CD14-positive monocyte (primary cell): ENCODE results near the gene LZTR1. TPM values are rescaled to one million over a fixed set of nuclear protein-coding genes. Genes with fewer than 3 reads are reported as not detected.
A peak's percentile ranks its signal among the peaks of the same experiment; 100 is the strongest.

ENCODE experiments used
- DNase-seq, 3 donors: peaks; one replicate each; pipeline ENCODE4 v3.0.0-alpha.2; 2011 to 2022
- H2AFZ ChIP-seq: 2 replicates; pipeline ENCODE4 v1.6.0; 2012; ENCODE audit warnings: mild to moderate bottlenecking, low read depth, low read length, inconsistent platforms; ENCODE audit not compliant: insufficient read depth, poor library complexity, severe bottlenecking
- H3K27ac ChIP-seq, 2 donors: 1 replicate in 1 of 2; 2 replicates in 1 of 2; pipeline ENCODE4 v1.5.1; 2012 to 2013; ENCODE audit warnings: low read length in 2 of 2, control low read depth in 1 of 2, inconsistent platforms in 1 of 2, low read depth in 1 of 2, mild to moderate bottlenecking in 1 of 2
- H3K27me3 ChIP-seq, 2 donors: one replicate each; pipeline versions ENCODE4 v1.6.0 to v1.6.1; 2011 to 2013; ENCODE audit warnings: low read length in 2 of 2; ENCODE audit not compliant: control insufficient read depth in 2 of 2, insufficient read depth in 2 of 2
- H3K36me3 ChIP-seq, 2 donors: replicated peaks in 1 of 2; 1 replicate in 1 of 2; 2 replicates in 1 of 2; pipeline versions ENCODE4 v1.5.1 to v1.6.1; 2012 to 2013; ENCODE audit warnings: low read length in 2 of 2, control low read depth in 1 of 2, inconsistent platforms in 1 of 2, mild to moderate bottlenecking in 1 of 2; ENCODE audit not compliant: insufficient read depth in 2 of 2, control insufficient read depth in 1 of 2
- H3K4me1 ChIP-seq, 2 donors: 1 replicate in 1 of 2; 2 replicates in 1 of 2; pipeline versions ENCODE4 v1.5.1 to v1.6.1; 2012 to 2013; ENCODE audit warnings: low read length in 2 of 2, control low read depth in 1 of 2, inconsistent platforms in 1 of 2, mild to moderate bottlenecking in 1 of 2, moderate library complexity in 1 of 2; ENCODE audit not compliant: insufficient read depth in 2 of 2, control insufficient read depth in 1 of 2
- H3K4me2 ChIP-seq: replicated peaks from 2 replicates; pipeline ENCODE3; 2012; ENCODE audit warnings: low read length, moderate library complexity, mild to moderate bottlenecking; ENCODE audit not compliant: poor library complexity, severe bottlenecking; ENCODE audit errors: extremely low read depth
- H3K4me3 ChIP-seq, 3 experiments: fragments of 200-600 bp in 1 of 3; sonication (generic) in 1 of 3; replicated peaks in 1 of 3; 1 replicate in 2 of 3; 2 replicates in 1 of 3; pipeline ENCODE4 v1.5.1; 2011 to 2013; ENCODE audit warnings: low read length in 3 of 3, mild to moderate bottlenecking in 3 of 3, control low read depth in 2 of 3, low read depth in 2 of 3, inconsistent platforms in 1 of 3, moderate library complexity in 1 of 3
- H3K79me2 ChIP-seq: 2 replicates; pipeline ENCODE4 v1.6.0; 2012; ENCODE audit warnings: mild to moderate bottlenecking, control low read depth, inconsistent platforms, low read length, moderate library complexity; ENCODE audit not compliant: insufficient read depth
- H3K9ac ChIP-seq: 2 replicates; pipeline ENCODE4 v1.6.0; 2017; ENCODE audit warnings: low read length, mild to moderate bottlenecking; ENCODE audit not compliant: insufficient read depth, poor library complexity, severe bottlenecking
- H3K9me3 ChIP-seq, 2 donors: replicated peaks in 1 of 2; 1 replicate in 1 of 2; 2 replicates in 1 of 2; pipeline versions ENCODE4 v1.5.1 to v1.6.1; 2012 to 2013; ENCODE audit warnings: low read length in 2 of 2, control low read depth in 1 of 2; ENCODE audit not compliant: control insufficient read depth in 1 of 2, insufficient read depth in 1 of 2
- H4K20me1 ChIP-seq: 2 replicates; pipeline ENCODE4 v1.6.0; 2012; ENCODE audit warnings: mild to moderate bottlenecking, low read length, control low read depth, moderate library complexity; ENCODE audit not compliant: insufficient read depth
- H3K27ac Mint-ChIP-seq, 7 donors: one replicate each; pipeline ENCODE4 v1.8.0; 2020; ENCODE audit warnings: mild to moderate bottlenecking in 7 of 7, mixed read lengths in 7 of 7, moderate library complexity in 6 of 7, inconsistent platforms in 2 of 7
- H3K27me3 Mint-ChIP-seq, 3 donors: one replicate each; pipeline ENCODE4 v1.8.0; 2021 to 2022; ENCODE audit warnings: low read depth in 3 of 3, mild to moderate bottlenecking in 3 of 3, mixed read lengths in 3 of 3, moderate library complexity in 3 of 3, inconsistent platforms in 1 of 3
- H3K36me3 Mint-ChIP-seq, 2 donors: one replicate each; pipeline ENCODE4 v1.8.0; 2020; ENCODE audit warnings: mixed read lengths in 2 of 2, inconsistent platforms in 1 of 2, mild to moderate bottlenecking in 1 of 2
- H3K4me1 Mint-ChIP-seq: one replicate; pipeline ENCODE4 v1.8.0; 2020; ENCODE audit warnings: mild to moderate bottlenecking, mixed read lengths
- H3K4me3 Mint-ChIP-seq, 2 donors: one replicate each; pipeline ENCODE4 v1.8.0; 2020; ENCODE audit warnings: mild to moderate bottlenecking in 2 of 2, mixed read lengths in 2 of 2, moderate library complexity in 1 of 2
- H3K9me3 Mint-ChIP-seq, 7 donors: one replicate each; pipeline ENCODE4 v1.8.0; 2020 to 2022; ENCODE audit warnings: mixed read lengths in 7 of 7, mild to moderate bottlenecking in 6 of 7, moderate library complexity in 6 of 7, inconsistent platforms in 2 of 7
- WGBS: methylation state at CpG from one replicate; pipeline ENCODE4 v1.1.5; 2013; ENCODE audit warnings: missing lambda C conversion rate; ENCODE audit not compliant: insufficient coverage; 5-methylcytosine and 5-hydroxymethylcytosine counted together
- intact Hi-C, 2 donors: fragments of 100-400 bp; cut with micrococcal nuclease; formaldehyde crosslinking; loops; one replicate each; pipeline versions ENCODE4 v1.15.0 to v1.15.1; 2023
- polyA plus RNA-seq, 3 donors: library from polyadenylated mRNA; depleted of rRNA in 1 of 3; unstranded in 2 of 3; stranded (reverse) in 1 of 3; fragments of 300-500 nt in 2 of 3; fragments of >200 nt in 1 of 3; fragmentation: Illumina TruSeq in 2 of 3; gene quantifications; 1 replicate in 2 of 3; 2 replicates in 1 of 3; pipeline ENCODE4 v1.2.3, GENCODE V29; 2012 to 2021
- TF ChIP-seq, protein P1 (sequence below): fragments of 200-600 bp; IDR thresholded peaks from one replicate; pipeline ENCODE4 v1.8.0; 2022; ENCODE audit warnings: antibody characterized with exemption, mild to moderate bottlenecking

Gene LZTR1
- polyA plus RNA-seq, 3 donors: 7.1 to 63.3 (median 11.5) TPM

DNA sequence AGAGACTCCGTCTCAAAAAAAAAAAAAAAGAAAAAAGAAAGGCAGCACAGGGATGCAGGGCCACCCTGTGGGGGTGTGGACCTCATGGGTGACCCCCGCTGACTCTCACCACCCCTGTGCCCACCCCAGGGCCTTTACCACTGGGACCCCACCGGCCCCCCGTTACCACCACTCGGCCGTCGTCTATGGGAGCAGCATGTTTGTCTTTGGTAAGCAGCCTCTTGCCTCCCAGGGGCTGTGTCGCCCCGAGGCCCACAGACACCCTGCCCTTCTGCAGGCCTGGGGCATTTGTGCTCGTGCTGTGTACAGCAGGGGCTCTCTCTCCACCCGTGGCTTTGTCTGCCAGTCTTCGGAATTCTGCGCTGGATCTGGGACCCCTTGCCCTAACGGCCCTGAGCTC is 5.3 kb downstream of the LZTR1 start:
- Histone ChIP-seq H4K20me1 (no peaks in the 10 kb centered on the region), H3K4me1 (peaks cover 10 to 14% of the 10 kb centered on the region in 2 donors), H3K27me3 (no peaks in the 10 kb centered on the region), H3K9me3 (no peaks in the 10 kb centered on the region), H3K36me3 (peaks cover 55 to 66% of the 10 kb centered on the region in 2 donors), H3K4me3 (no peak overlapping the region), H3K27ac (no peak overlapping the region), H3K4me2 (no peak overlapping the region), H3K9ac (no peak overlapping the region), H3K79me2 (peaks cover 11% of the 10 kb centered on the region), H2AFZ (no peak overlapping the region)
- Mint-ChIP-seq H3K9me3 (no peaks in the 10 kb centered on the region), H3K4me3 (no peak overlapping the region), H3K27me3 (peaks cover 0 to 3% (median 0%) of the 10 kb centered on the region in 3 donors), H3K36me3 (peaks cover 54 to 70% of the 10 kb centered on the region in 2 donors), H3K27ac (peak overlapping the region in 1 of 7 donors; percentile 6), H3K4me1 (peaks cover 16% of the 10 kb centered on the region)
- DNase-seq: no peak
- TF ChIP-seq, protein P1, sequence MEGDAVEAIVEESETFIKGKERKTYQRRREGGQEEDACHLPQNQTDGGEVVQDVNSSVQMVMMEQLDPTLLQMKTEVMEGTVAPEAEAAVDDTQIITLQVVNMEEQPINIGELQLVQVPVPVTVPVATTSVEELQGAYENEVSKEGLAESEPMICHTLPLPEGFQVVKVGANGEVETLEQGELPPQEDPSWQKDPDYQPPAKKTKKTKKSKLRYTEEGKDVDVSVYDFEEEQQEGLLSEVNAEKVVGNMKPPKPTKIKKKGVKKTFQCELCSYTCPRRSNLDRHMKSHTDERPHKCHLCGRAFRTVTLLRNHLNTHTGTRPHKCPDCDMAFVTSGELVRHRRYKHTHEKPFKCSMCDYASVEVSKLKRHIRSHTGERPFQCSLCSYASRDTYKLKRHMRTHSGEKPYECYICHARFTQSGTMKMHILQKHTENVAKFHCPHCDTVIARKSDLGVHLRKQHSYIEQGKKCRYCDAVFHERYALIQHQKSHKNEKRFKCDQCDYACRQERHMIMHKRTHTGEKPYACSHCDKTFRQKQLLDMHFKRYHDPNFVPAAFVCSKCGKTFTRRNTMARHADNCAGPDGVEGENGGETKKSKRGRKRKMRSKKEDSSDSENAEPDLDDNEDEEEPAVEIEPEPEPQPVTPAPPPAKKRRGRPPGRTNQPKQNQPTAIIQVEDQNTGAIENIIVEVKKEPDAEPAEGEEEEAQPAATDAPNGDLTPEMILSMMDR: no peak
- 98% methylated on average over 10 of the region's 14 CpGs for WGBS
- intact Hi-C loops: loop anchor here in 1 of 2 donors (10.0 kb wide), 1 partner anchor 57 kb away; the partner anchor contains the start of gene LRRC74B

DNA sequence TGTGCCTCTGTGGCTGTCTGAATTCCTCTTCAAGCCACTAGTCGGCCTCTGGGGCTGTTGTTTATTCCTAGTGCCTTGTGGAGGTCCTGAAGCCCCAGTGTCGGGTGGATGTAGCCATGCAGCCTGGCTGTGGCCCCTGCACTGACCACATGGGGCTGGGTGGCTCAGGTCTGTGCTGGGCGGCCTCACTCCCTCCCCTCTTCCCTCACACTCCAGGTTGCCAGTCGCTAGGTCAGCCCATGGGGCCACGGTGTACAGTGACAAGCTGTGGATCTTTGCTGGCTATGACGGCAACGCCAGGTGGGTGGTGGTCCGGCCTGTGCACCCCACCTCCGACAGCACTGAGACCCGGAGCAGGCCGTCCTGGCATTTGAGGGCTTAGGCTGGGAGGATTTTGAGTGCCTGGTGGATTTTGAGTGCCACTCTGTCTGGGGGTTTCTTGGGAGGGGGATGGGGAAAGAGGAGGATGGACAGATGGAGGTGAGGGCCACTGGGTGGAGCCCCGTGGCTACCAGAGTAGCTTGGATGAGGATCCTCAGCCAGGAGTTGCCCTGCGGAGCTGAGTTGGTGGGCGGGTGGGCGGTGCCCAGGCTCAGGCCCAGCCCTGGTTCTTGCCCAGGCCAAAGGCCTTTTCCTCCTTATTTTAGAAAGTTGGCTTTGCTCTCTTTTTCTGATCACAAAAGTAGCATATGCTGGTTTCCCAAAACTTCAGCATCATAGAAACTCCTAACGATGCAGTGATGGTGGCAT is 6.7 kb downstream of the LZTR1 start:
- WGBS: 99% methylated on average over 12 of the region's 16 CpGs
- Mint-ChIP-seq H3K4me1 (peaks cover 4% of the 10 kb centered on the region), H3K36me3 (peaks cover 60 to 81% of the 10 kb centered on the region in 2 donors), H3K9me3 (no peaks in the 10 kb centered on the region), H3K27me3 (peaks cover 0 to 3% (median 3%) of the 10 kb centered on the region in 3 donors), H3K4me3 (no peak overlapping the region), H3K27ac (no peak overlapping the region)
- Histone ChIP-seq H2AFZ (no peak overlapping the region), H3K27ac (no peak overlapping the region), H3K79me2 (no peaks in the 10 kb centered on the region), H3K36me3 (peaks cover 67 to 80% of the 10 kb centered on the region in 2 donors), H3K4me2 (no peak overlapping the region), H3K9ac (no peak overlapping the region), H3K9me3 (no peaks in the 10 kb centered on the region), H3K4me1 (no peaks in the 10 kb centered on the region), H4K20me1 (no peaks in the 10 kb centered on the region), H3K27me3 (no peaks in the 10 kb centered on the region), H3K4me3 (no peak overlapping the region)
- intact Hi-C loops: loop anchor here in 1 of 2 donors (10.0 kb wide), 1 partner anchor 56 kb away; the partner anchor contains the start of gene LRRC74B
- DNase-seq: no peak
- TF ChIP-seq, protein P1: no peak
